Measurements from ENCODE around the gene MARCHF7.
"Not testable (repeated sequence)": the region's sequence is repeated elsewhere in the genome, so short reads cannot be mapped to it uniquely, and the experiment has no call there.

The MARCHF7 gene

GRCh38 chr2:159722580-159722979 lies 10.3 kb downstream of the MARCHF7 start:
- DNase-seq = no peak

DNA sequence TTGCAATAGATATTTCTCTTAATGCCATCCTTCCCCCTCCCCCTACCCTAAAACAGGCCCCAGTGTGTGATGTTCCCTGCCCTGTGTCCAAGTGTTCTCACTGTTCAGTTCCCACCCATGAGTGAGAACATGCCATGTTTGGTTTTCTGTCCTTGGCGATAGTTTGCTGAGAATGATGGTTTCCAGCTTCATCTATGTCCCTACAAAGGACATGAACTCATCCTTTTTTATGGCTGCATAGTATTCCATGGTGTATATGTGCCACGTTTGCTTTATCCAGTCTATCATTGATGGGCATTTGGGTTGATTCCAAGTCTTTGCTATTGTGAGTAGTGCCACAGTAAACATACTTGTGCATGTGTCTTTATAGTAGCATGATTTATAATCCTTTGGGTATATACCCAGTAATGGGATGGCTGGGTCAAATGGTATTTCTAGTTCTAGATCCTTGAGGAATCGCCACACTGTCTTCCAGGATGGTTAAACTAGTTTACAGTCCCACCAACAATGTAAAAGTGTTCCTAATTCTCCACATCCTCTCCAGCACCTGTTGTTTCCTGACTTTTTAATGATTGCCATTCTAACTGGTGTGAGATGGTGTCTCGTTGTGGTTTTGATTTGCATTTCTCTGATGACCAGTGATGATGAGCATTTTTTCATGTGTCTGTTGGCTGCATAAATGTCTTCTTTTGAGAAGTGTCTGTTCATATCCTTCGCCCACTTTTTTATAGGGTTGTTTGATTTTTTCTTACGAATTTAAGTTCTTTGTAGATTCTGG lies 12.7 kb downstream of the MARCHF7 start:
- not testable (repeated sequence) for DNase-seq

DNA sequence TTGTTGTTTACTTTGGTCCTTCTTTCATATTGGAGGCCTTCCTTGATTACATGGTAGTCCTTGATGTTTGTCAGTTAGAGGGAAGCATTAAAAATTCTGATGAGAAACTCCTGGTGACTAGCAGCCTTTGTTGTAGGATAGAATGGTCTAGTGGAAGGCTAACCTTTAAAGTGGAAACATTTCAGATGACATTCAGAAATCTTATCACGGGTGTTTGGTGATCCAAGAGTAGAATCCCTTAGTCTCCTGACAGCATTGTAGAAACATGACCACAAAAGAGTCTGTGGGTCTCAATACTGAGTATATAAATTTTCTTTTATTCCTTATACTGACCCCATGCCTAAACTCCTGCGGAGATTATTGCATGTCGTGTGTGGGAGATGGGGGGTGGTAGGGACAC lies 13.4 kb downstream of the MARCHF7 start:
- no peak for DNase-seq

GRCh38 chr2:159728629-159729028 lies 16.3 kb downstream of the MARCHF7 start:
- no peak for DNase-seq

- DNase-seq = no peak
These were observed 23.3 kb downstream of the MARCHF7 start for GRCh38 chr2:159735648-159736047.

DNA sequence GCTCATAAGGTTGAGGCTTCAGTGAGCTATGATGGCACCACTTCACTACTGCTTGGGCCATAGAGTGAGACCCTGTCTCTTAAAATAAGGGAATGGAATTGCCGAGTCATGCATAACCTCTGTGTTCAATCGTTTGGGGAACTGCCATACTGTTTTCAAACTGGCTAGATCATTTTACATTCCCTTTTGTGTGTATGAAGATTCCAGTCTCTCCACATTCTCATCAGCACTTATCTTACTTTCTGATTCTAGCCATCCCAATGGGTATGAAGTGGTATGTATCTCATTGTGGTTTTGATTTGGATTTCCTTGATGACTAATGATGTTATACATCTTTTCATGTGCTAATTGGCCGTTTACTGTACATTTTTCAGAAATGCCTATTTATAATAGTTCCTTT lies 23.7 kb downstream of the MARCHF7 start:
- peak; percentile 30 for DNase-seq

DNA sequence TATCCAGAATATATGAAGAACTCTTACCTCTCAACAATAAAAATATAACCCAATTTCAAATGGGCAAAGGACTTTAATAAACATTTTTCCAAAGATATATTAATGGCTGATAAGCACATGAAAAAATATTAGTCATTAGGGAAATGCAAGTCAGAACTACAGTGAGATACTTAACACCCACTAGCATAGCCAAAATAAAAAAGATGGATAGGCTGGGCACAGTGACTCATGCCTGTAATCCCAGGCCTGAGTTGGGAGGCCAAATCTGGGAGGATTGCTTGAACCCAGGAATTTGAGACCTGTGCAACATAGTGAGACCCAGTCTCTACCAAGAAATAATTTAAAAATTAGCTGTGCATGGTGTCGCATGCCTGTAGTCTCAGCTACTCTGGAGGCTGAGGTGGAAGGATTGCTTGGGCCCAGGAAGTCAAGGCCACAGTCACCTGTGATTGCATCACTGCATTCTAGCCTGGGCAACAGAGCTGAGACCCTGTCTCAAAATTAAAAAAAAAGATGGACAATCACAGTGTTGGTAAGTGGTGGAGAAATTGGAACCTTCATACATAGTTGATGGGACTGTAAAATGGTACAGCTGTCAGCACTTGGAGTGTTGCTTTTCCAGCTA lies 25.1 kb downstream of the MARCHF7 start:
- DNase-seq = no peak

DNA sequence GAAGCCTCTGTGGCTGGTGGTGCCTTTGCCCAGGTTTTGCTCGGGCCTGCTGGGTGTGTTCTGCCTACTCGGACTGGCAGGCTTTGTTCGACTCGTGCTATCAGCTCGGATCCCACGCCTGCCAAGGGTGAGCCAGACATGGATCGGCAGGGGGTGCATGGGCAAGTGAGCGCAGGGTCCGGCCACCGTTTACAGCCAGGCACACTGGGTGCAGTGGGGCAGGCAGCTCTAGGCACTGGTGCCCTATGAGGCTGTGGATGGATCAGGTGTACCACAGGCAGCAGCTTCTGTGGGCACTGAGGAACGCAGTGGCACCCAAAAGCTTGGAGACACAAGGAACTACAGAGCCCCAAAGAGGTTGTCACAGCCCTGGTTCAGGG lies 25.6 kb downstream of the MARCHF7 start:
- no peak for DNase-seq

GRCh38 chr2:159738509-159739390 lies 26.4 kb downstream of the MARCHF7 start:
- DNase-seq = no peak

DNA sequence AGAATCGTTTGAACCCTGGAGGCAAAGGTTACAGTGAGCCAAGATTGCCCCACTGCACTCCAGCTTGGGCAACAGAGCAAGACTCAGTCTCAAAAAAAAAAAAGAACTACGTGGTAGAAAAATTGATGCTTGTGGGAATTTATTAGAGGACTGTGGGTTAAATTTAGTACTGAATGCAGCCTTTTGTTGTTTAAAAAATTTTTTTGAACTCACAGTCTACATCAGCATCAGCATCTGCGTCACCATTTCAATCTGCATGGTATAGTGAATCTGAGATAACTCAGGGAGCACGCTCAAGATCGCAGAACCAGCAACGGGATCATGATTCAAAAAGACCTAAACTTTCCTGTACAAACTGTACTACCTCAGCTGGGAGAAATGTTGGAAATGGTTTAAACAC lies 30.5 kb downstream of the MARCHF7 start:
- no peak for DNase-seq

GRCh38 chr2:159744363-159744762 lies 32.1 kb downstream of the MARCHF7 start:
- DNase-seq = peak; percentile 56

DNA sequence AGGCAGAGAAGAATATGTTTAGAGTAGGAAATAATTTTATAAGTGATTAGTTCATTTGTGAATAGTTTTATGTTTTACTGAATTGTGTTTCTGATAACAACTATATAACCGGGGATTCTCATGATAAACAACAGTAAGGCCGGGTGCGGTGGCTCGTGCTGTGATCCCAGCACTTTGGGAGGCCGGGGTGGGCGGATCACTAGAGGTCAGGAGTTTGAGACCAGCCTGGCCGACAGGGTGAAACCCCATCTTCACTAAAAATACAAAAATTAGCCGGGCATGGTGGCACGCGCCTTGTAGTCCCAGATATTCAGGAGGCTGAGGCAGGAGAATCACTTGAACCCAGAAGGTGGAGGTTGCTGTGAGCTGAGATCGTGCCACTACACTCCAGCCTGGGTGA lies 32.9 kb downstream of the MARCHF7 start:
- DNase-seq = not testable (repeated sequence)

- no peak for DNase-seq
These were observed 35.8 kb downstream of the MARCHF7 start for GRCh38 chr2:159748089-159748488.

- no peak for DNase-seq
These were observed 38.6 kb downstream of the MARCHF7 start for GRCh38 chr2:159750873-159751272.

DNA sequence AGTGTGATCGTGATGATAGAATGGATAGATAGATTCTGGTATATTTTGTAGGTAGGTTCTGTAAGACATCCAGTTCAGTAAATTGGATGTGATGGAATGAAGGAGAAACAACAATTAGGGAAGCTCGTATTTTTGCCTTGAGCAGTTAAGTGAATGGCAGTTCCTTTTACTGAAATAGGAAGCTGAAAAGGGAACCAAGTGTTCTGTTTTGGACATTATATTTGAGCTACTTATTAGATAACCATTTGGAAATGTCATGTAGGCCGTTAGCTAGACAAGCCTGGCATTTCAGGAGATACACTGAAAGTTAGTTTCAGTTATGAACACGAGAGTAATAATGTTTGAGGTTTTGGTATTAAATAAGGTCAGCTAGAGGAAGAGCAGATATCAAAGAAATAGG lies 41.5 kb downstream of the MARCHF7 start:
- no peak for DNase-seq

- DNase-seq = no peak
These were observed 42.7 kb downstream of the MARCHF7 start for GRCh38 chr2:159755014-159755413.

GRCh38 chr2:159755788-159756187 lies 43.5 kb downstream of the MARCHF7 start:
- DNase-seq = no peak

GRCh38 chr2:159758239-159758638 lies 45.9 kb downstream of the MARCHF7 start:
- DNase-seq = no peak

DNA sequence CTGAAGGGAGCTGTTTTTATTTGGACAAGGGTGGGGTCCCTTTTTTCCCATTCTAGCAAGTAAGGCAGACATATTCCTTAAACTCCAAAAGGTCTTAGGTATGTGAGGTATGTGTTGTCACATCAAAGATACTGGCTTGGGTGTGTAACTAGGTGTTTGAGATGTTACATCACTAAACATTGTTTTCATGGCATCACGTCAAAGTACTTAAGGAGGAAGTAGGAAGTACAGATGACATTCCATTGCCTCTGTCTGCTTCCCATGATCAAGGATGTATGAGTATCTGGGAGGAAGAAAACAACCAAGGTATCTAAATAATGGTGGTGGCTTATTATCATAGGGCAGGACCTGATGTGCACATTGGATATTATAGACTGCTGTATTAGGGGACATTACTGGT lies 46.4 kb downstream of the MARCHF7 start:
- DNase-seq = no peak

GRCh38 chr2:159759577-159759976 lies 47.3 kb downstream of the MARCHF7 start:
- no peak for DNase-seq

GRCh38 chr2:159760326-159760725 lies 48.0 kb downstream of the MARCHF7 start:
- peak; percentile 53 for DNase-seq

DNA sequence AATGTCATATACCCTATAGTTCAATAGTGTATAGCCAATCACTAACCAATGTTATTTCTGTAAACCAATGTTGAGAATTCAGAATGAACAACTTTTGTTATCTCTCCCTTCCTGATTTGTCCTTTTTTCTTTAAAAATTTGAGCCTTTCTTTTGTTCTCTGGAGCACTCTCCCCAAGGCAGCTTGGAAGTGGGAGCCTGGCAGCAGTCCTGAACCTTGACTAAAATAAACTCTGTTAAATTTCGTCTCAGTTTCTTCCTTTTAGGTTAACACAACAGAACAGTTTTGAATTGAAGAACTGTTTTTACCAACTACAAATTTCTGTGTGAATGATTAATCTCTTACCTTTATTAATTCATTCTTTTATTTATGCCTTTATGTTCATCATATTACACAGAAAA lies 49.8 kb downstream of the MARCHF7 start:
- DNase-seq = no peak
